Karpas-422 (cell line): Measurements from ENCODE around the gene DNAJC16. TPM values are rescaled to one million over a fixed set of nuclear protein-coding genes. Genes with fewer than 3 reads are reported as not detected.
"Not testable (repeated sequence)": the region's sequence is repeated elsewhere in the genome, so short reads cannot be mapped to it uniquely, and the experiment has no call there.

Experiments
- DNase-seq: peaks from one replicate; pipeline ENCODE4 v3.0.0-alpha.2; 2015
- H2AFZ ChIP-seq: fragments of 200-600 bp; sonication (generic); 2 replicates; pipeline ENCODE4 v1.6.1; 2014; ENCODE audit warnings: antibody characterized with exemption, low read length, mixed read lengths
- H3K27ac ChIP-seq: fragments of 200-600 bp; sonication (generic); 2 replicates; pipeline ENCODE4 v1.5.1; 2014; ENCODE audit warnings: mild to moderate bottlenecking, low read length, moderate library complexity
- H3K27me3 ChIP-seq: fragments of 200-600 bp; sonication (generic); 2 replicates; pipeline ENCODE4 v1.6.1; 2014; ENCODE audit warnings: low read length, mixed read lengths
- H3K36me3 ChIP-seq: fragments of 200-600 bp; sonication (generic); 2 replicates; pipeline ENCODE4 v1.6.1; 2014; ENCODE audit warnings: low read length, mixed read lengths; ENCODE audit not compliant: insufficient read depth
- H3K4me1 ChIP-seq: fragments of 200-600 bp; sonication (generic); 2 replicates; pipeline ENCODE4 v1.6.1; 2014; ENCODE audit warnings: mild to moderate bottlenecking, low read length, mixed read lengths
- H3K4me2 ChIP-seq: fragments of 200-600 bp; sonication (generic); 2 replicates; pipeline ENCODE4 v1.6.1; 2014; ENCODE audit warnings: low read length, low read depth, mild to moderate bottlenecking; ENCODE audit not compliant: poor library complexity, severe bottlenecking
- H3K4me3 ChIP-seq: fragments of 200-600 bp; sonication (generic); 2 replicates; pipeline ENCODE4 v1.5.1; 2014; ENCODE audit warnings: mild to moderate bottlenecking, antibody characterized with exemption, low read length, mixed read lengths
- H3K79me2 ChIP-seq: fragments of 200-600 bp; sonication (generic); 2 replicates; pipeline ENCODE4 v1.6.1; 2014; ENCODE audit warnings: mild to moderate bottlenecking, low read length, mixed read lengths
- H3K9ac ChIP-seq: fragments of 200-600 bp; sonication (generic); 2 replicates; pipeline ENCODE4 v1.6.0; 2014; ENCODE audit warnings: low read length
- H3K9me2 ChIP-seq: fragments of 200-600 bp; sonication (generic), shearing (Covaris generic); replicated peaks from 2 replicates; pipeline ENCODE4 v1.6.0; 2014; ENCODE audit warnings: mild to moderate bottlenecking, low read length, moderate library complexity; ENCODE audit not compliant: insufficient read depth
- H3K9me3 ChIP-seq: fragments of 300-700, 200-600 bp; sonication (generic); 2 replicates; pipeline ENCODE4 v1.6.1; 2014; ENCODE audit warnings: low read length, mixed read lengths
- H4K20me1 ChIP-seq: fragments of 200-600 bp; sonication (generic); 2 replicates; pipeline ENCODE4 v1.6.1; 2014; ENCODE audit warnings: mild to moderate bottlenecking, antibody characterized with exemption, low read length, low read depth; ENCODE audit not compliant: insufficient read depth
- total RNA-seq: library from RNA; depleted of rRNA; stranded (reverse); fragments of >200 nt; shearing (Covaris generic); gene quantifications from 2 replicates; pipeline ENCODE4 v1.2.3, GENCODE V29; 2014; ENCODE audit warnings: low replicate concordance

Gene DNAJC16
- total RNA-seq, 1 experiment from 2014 or later = 31.0 TPM

GRCh38 chr1:15485636-15486035 lies 41.0 kb upstream of the DNAJC16 start:
- Histone ChIP-seq H3K27ac (no peak overlapping the region), H3K36me3 (no peaks in the 10 kb centered on the region), H4K20me1 (no peaks in the 10 kb centered on the region), H3K9me2 (no peaks in the 10 kb centered on the region), H3K9me3 (no peaks in the 10 kb centered on the region), H3K79me2 (no peaks in the 10 kb centered on the region), H3K4me2 (no peak overlapping the region), H2AFZ (no peak overlapping the region), H3K4me3 (no peak overlapping the region), H3K9ac (no peak overlapping the region), H3K4me1 (no peaks in the 10 kb centered on the region), H3K27me3 (no peaks in the 10 kb centered on the region)
- no peak for DNase-seq

GRCh38 chr1:15486844-15487610 lies 39.6 kb upstream of the DNAJC16 start:
- H3K4me2 ChIP-seq, H3K27ac ChIP-seq, H3K9me3 ChIP-seq, H3K27me3 ChIP-seq, H3K79me2 ChIP-seq, H4K20me1 ChIP-seq, H3K4me3 ChIP-seq, H3K36me3 ChIP-seq, H2AFZ ChIP-seq, H3K9ac ChIP-seq, H3K4me1 ChIP-seq, H3K9me2 ChIP-seq, DNase-seq: not testable (repeated sequence)

- no peak overlapping the region for H2AFZ ChIP-seq
- H4K20me1 ChIP-seq = no peaks in the 10 kb centered on the region
- H3K4me2 ChIP-seq = no peak overlapping the region
- no peaks in the 10 kb centered on the region for H3K36me3 ChIP-seq
- H3K4me3 ChIP-seq = no peak overlapping the region
- H3K27ac ChIP-seq = no peak overlapping the region
- no peak for DNase-seq
- H3K79me2 ChIP-seq = no peaks in the 10 kb centered on the region
- no peaks in the 10 kb centered on the region for H3K27me3 ChIP-seq
- H3K4me1 ChIP-seq = no peaks in the 10 kb centered on the region
- no peak overlapping the region for H3K9ac ChIP-seq
- no peaks in the 10 kb centered on the region for H3K9me2 ChIP-seq
- no peaks in the 10 kb centered on the region for H3K9me3 ChIP-seq
These were observed 38.3 kb upstream of the DNAJC16 start for GRCh38 chr1:15488371-15488770.

GRCh38 chr1:15489052-15489736 lies 37.5 kb upstream of the DNAJC16 start:
- H3K36me3 ChIP-seq = no peaks in the 10 kb centered on the region
- H3K27ac ChIP-seq = no peak overlapping the region
- H3K27me3 ChIP-seq = no peaks in the 10 kb centered on the region
- no peak for DNase-seq
- no peak overlapping the region for H3K4me2 ChIP-seq
- H2AFZ ChIP-seq = no peak overlapping the region
- no peaks in the 10 kb centered on the region for H3K4me1 ChIP-seq
- H3K4me3 ChIP-seq = no peak overlapping the region
- H4K20me1 ChIP-seq = no peaks in the 10 kb centered on the region
- H3K9me3 ChIP-seq = no peaks in the 10 kb centered on the region
- no peaks in the 10 kb centered on the region for H3K79me2 ChIP-seq
- no peak overlapping the region for H3K9ac ChIP-seq
- H3K9me2 ChIP-seq = no peaks in the 10 kb centered on the region

- H2AFZ ChIP-seq, H3K36me3 ChIP-seq, H3K79me2 ChIP-seq, H3K4me1 ChIP-seq, H3K27me3 ChIP-seq, H3K27ac ChIP-seq, H3K4me3 ChIP-seq, H3K9ac ChIP-seq, H3K4me2 ChIP-seq, H4K20me1 ChIP-seq, H3K9me2 ChIP-seq, DNase-seq, H3K9me3 ChIP-seq: not testable (repeated sequence)
These were observed 35.6 kb upstream of the DNAJC16 start for GRCh38 chr1:15491010-15491409.

- no peak overlapping the region for H3K9ac ChIP-seq
- H3K4me2 ChIP-seq = no peak overlapping the region
- no peaks in the 10 kb centered on the region for H4K20me1 ChIP-seq
- no peak overlapping the region for H3K27ac ChIP-seq
- no peaks in the 10 kb centered on the region for H3K36me3 ChIP-seq
- no peak overlapping the region for H3K4me3 ChIP-seq
- DNase-seq = no peak
- H3K9me3 ChIP-seq = no peaks in the 10 kb centered on the region
- H3K27me3 ChIP-seq = no peaks in the 10 kb centered on the region
- H3K9me2 ChIP-seq = no peaks in the 10 kb centered on the region
- no peak overlapping the region for H2AFZ ChIP-seq
- H3K79me2 ChIP-seq = no peaks in the 10 kb centered on the region
- no peaks in the 10 kb centered on the region for H3K4me1 ChIP-seq
These were observed 34.1 kb upstream of the DNAJC16 start for GRCh38 chr1:15492596-15492995.

- no peaks in the 10 kb centered on the region for H3K4me1 ChIP-seq
- H3K79me2 ChIP-seq = no peaks in the 10 kb centered on the region
- H3K27me3 ChIP-seq = no peaks in the 10 kb centered on the region
- H2AFZ ChIP-seq = no peak overlapping the region
- H3K27ac ChIP-seq = no peak overlapping the region
- H3K9me2 ChIP-seq = no peaks in the 10 kb centered on the region
- H3K4me2 ChIP-seq = no peak overlapping the region
- no peaks in the 10 kb centered on the region for H3K36me3 ChIP-seq
- DNase-seq = no peak
- H3K9ac ChIP-seq = no peak overlapping the region
- H3K9me3 ChIP-seq = no peaks in the 10 kb centered on the region
- no peak overlapping the region for H3K4me3 ChIP-seq
- no peaks in the 10 kb centered on the region for H4K20me1 ChIP-seq
These were observed 32.7 kb upstream of the DNAJC16 start for GRCh38 chr1:15493869-15494390.
